HG02840 (cell line): ENCODE measurements around the gene PUS10.

Experiments
- ATAC-seq: cut with Tn5 transposase; IDR thresholded peaks from one replicate; pipeline ENCODE4 v1.9.1; 2021; ENCODE audit warnings: mild to moderate bottlenecking, moderate library complexity, moderate number of reproducible peaks; ENCODE audit not compliant: unreplicated experiment, low FRiP score

The PUS10 gene

GRCh38 chr2:60974652-60975051 lies 43.4 kb downstream of the PUS10 start:
- ATAC-seq = no peak

GRCh38 chr2:60973705-60974104 lies 44.4 kb downstream of the PUS10 start:
- no peak for ATAC-seq

GRCh38 chr2:60972889-60973656 lies 45.0 kb downstream of the PUS10 start:
- ATAC-seq = no peak

- peak; percentile 56 for ATAC-seq
Observed at GRCh38 chr2:60966507-60967405, 51.3 kb downstream of the PUS10 start.

GRCh38 chr2:60965499-60965785 lies 52.6 kb downstream of the PUS10 start:
- ATAC-seq = no peak

- ATAC-seq = no peak
Observed at GRCh38 chr2:60964651-60965498, 53.2 kb downstream of the PUS10 start.

GRCh38 chr2:60963190-60963589 lies 54.9 kb downstream of the PUS10 start:
- no peak for ATAC-seq

GRCh38 chr2:60962528-60962927 lies 55.5 kb downstream of the PUS10 start:
- ATAC-seq = no peak

GRCh38 chr2:60961457-60961856 lies 56.6 kb downstream of the PUS10 start:
- ATAC-seq = no peak

GRCh38 chr2:60960706-60961105 lies 57.3 kb downstream of the PUS10 start:
- no peak for ATAC-seq

- ATAC-seq = no peak
Observed at GRCh38 chr2:60959501-60959900, 58.6 kb downstream of the PUS10 start.

- no peak for ATAC-seq
Observed at GRCh38 chr2:60958800-60959199, 59.3 kb downstream of the PUS10 start.

- ATAC-seq = no peak
Observed at GRCh38 chr2:60958361-60958760, 59.7 kb downstream of the PUS10 start.

- no peak for ATAC-seq
Observed at GRCh38 chr2:60957643-60958042, 60.4 kb downstream of the PUS10 start.

- ATAC-seq = no peak
Observed at GRCh38 chr2:60957224-60957623, 60.8 kb downstream of the PUS10 start.

- no peak for ATAC-seq
Observed at GRCh38 chr2:60954139-60954538, 63.9 kb downstream of the PUS10 start.

GRCh38 chr2:60948926-60949579 lies 69.0 kb downstream of the PUS10 start:
- ATAC-seq = no peak

GRCh38 chr2:60948161-60948560 lies 69.9 kb downstream of the PUS10 start:
- no peak for ATAC-seq

- no peak for ATAC-seq
Observed at GRCh38 chr2:60947056-60947455, 71.0 kb downstream of the PUS10 start.

- ATAC-seq = no peak
Observed at GRCh38 chr2:60945341-60945740, 72.7 kb downstream of the PUS10 start.
